HG02884 (cell line): ENCODE measurements around the gene CD300LB.
"Not testable (repeated sequence)": the region's sequence is repeated elsewhere in the genome, so short reads cannot be mapped to it uniquely, and the experiment has no call there.

ENCODE experiments used
- ATAC-seq: cut with Tn5 transposase; IDR thresholded peaks from one replicate; pipeline ENCODE4 v1.9.1; 2021; ENCODE audit warnings: mild to moderate bottlenecking, moderate library complexity; ENCODE audit not compliant: unreplicated experiment

The CD300LB gene

DNA sequence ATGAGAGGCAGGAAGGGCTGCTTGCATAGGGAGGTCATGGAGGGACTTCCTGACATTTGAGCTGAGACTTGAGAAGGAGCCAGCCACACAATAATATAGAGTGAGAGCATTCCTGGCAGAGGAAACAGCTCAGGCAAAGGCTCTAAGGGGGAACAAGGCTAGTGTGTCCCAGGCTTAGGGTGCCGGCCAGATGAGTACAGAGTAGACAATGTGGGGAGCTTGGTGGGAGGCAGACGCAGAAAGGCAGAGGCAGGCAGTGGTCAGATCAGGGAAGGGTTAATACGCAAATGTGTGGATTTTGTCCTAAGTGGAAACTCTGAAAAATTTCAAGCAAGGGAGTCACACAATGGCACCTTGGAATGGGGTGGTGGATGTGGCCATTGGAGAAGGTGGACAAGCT lies 31.3 kb downstream of the CD300LB start:
- no peak for ATAC-seq

DNA sequence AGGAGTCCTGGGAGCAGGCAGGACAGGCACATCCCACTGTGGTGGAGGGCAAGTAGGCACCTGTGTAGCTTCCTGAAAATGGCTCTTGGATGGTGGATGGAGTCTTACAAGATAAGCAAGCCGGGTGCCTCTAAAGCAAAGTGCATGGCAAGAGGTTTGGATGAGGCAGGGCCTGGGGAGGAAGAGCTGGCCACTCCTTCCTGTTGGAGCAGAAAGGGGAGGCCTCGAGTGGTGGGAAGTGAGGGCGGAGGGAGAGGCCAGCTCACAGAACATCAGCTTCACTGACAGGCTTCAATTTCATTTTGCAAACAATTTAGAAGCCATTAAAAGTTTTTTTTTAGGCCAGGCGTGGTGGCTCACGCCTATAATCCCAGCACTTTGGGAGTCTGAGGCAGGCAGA lies 33.8 kb downstream of the CD300LB start:
- ATAC-seq: no peak

DNA sequence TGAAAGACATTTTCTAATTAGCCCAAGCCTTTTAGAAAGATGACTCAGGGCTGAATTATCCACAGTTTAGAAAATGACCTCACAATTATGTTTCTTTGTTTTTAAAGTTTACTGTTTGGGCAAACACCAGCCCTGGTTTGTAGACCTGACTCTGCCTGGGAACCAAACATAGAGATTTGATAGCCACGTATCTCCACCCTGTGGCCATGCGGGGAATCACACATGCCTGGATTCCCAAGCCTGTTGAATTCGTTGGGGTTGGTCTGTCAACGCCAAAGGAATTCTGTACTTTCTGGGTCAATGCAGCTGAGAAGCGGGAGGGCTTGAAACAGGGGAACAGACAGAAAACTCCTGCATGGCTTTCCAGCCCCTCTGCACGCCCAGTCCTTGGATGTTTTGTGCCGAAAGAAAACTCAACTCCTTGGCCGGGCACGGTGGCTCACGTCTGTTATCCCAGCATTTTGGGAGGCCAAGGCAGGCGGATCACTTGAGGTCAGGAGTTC lies 37.9 kb downstream of the CD300LB start:
- no peak for ATAC-seq

DNA sequence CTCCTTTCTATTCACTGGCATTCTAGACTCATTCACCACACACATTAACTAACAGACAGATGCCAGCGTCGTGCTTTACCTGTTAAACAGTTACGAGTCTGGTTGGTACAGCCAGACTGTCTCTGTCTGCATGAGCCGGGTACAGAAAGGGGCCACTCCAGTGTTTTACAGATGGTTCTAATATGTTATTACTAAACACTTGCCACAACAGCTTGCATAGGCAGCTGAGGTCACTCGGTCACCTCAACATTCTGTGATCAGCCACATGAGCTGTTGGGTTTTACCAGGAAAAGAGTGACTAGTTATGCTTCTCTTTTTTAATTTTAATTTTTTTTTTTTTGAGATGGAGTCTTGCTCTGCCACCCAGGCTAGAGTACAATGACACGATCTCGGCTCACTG lies 39.6 kb downstream of the CD300LB start:
- no peak for ATAC-seq

- ATAC-seq: no peak
Observed at GRCh38 chr17:74490716-74491115, 40.6 kb downstream of the CD300LB start.

GRCh38 chr17:74488276-74488675 lies 43.0 kb downstream of the CD300LB start:
- ATAC-seq: not testable (repeated sequence)

- ATAC-seq: no peak
Observed at GRCh38 chr17:74485841-74486240, 45.4 kb downstream of the CD300LB start.

DNA sequence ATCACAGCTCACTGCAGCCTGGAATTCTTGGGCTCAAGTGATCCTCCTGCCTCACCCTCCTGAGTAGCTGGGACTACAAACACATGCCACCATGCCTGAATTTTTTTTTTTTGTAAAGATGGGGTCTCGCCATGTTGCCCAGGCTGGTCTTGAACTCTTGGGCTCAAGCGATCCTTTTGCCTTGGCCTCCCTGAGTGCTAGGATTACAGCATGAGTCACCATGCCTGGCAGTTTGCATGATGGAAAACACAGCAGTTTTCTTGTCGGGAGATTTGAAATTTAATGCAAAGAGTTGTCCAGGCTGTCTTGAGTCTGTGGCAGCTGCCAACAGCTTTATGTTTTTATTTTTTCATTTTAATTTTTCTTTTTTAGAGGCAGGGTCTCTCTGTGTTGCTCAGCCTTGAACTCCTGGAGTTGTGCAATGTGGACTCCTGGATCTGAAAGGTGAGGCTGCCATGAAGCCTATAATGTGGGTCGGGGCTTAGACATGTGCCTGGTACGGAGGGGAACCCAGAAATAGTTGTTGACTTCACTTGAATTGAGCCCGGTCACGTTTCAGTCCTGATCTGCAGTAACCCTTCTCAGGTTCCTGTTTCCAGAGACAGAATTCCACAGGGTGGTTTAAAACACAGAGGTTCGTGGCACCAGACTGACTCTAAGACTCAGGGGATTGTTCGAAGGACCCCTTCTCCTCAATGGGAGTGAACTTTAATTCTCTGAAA lies 46.1 kb downstream of the CD300LB start:
- ATAC-seq: no peak

- no peak for ATAC-seq
Observed at GRCh38 chr17:74484066-74484465, 47.2 kb downstream of the CD300LB start.

GRCh38 chr17:74481621-74482020 lies 49.7 kb downstream of the CD300LB start:
- ATAC-seq: no peak

DNA sequence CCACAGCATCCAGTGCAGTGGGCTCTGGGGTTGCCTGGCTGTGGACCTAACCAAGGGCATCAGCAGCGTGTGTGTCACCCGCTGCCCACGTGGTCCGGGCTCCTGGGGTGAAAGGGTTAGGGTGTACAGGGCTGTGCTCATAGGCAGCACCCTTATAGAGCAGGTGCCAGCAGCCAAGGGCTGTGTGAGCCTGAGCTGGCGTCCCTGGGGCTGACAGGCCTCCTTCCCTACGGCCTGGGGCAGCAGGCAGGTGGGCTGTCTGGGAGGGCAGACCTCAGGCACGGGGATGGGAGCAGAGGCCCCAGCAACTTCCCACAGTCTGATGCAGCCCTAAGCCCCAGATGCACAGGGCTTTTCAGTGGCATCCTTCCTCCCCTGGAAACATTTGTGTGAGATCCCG lies 51.0 kb downstream of the CD300LB start:
- no peak for ATAC-seq

DNA sequence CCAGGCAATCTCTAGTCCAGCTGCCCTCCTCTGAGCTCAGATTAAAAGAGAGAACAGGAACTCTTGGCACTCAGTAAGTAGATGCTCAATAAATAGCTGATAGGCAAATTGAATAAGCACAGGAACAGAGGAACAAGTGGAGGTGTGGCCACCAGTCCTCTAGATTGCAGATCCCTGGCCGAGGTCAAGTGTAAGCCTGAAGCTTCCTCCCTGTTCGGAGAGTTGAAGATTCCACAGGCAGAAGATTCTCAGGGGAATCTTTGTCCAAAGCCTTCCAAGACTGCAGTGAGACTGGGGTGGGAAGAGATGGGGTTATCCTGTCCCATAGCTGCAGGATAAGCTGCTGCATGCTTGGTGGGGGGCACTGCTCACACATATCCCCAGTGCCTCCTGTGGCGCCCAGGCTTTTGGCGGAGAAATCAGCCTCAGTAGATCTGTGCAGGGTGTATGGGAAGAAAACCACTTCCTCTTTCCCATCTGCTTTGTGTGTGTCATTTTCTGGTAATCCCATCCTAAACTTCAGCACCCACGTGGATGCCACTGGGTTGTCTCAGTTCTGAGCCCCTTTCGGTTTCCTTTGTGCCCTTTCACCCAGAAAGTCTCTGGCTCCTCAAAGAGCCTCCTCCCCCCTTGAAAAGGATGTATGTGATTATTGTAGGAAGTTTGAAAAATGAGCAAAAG lies 52.7 kb downstream of the CD300LB start:
- ATAC-seq: no peak

DNA sequence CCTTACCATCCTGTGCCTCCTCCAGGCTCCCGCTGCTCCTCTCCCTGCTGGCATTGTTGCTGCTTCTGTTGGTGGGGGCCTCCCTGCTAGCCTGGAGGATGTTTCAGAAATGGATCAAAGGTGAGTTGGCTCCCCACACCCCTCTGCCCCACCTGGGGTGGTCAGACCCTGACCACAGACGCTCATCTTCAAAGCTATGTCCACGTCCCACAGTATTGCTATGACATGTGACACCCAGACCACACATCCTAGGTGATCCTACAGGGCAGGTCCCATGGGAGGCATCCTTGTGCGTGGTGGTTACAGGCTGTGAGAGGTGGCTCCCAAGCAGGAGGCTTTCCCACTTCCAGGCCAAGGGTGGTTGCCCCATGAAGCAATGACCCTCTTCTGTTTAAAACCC lies 53.9 kb downstream of the CD300LB start:
- no peak for ATAC-seq

- ATAC-seq: no peak
Observed at GRCh38 chr17:74475189-74475588, 56.1 kb downstream of the CD300LB start.

- no peak for ATAC-seq
Observed at GRCh38 chr17:74474043-74474792, 57.1 kb downstream of the CD300LB start.

DNA sequence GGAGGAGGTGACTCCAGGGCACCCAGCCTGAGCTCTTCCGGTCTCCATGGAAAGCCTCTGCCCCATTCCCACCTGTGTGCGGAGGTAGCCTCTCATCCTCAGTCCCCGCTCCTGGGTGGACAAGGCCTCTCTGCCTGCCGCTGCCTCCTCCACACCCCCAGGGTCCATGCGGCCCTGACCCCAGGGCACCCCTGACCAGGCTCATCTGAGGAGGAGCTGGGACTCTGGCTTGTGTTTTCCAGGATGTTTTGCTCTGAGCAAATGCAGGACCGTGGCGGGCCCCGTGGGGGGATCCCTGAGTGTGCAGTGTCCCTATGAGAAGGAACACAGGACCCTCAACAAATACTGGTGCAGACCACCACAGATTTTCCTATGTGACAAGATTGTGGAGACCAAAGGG lies 58.0 kb downstream of the CD300LB start:
- no peak for ATAC-seq

DNA sequence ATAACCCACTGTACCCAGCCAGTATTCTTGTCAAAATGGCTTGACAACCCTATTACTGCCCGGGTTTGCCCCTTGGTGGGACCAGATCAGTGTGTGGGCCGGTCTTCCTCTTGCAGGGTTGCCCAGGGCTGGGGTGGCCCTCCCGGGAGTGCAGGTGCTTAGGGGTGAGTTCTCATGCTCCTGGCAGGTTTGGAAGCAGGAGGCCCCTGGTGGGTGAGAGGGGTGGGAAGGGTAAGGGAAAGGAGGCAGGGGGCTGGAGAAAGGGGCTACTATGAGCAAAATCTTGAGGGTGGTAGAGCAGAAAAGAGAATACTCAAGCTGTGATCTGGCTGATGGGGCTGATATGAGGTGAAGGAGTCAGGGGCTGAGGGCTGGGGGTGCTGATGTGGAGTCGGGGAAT lies 58.4 kb downstream of the CD300LB start:
- ATAC-seq: no peak

DNA sequence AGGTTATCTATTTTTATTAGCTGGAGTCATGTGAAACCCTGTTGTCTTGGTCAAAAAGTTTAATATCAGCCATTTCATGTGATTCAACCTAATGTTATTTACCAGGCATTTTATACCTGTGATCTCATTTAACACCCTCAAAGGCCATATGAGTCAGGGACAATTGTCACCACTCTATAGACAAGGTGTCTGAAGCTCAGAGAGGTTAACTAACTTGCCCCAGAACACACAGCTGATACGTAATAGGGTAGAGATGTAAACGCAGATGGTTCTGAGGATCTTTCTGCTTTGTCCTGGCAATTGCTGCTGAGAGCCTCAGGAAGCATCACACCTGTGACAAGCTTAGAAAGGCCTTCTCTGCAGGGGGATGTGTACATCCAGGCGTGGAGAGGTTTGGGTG lies 59.9 kb downstream of the CD300LB start:
- ATAC-seq: no peak
